Endothelial cell (in vitro differentiated cells): ENCODE measurements around the gene MED1. TPM values are rescaled to one million over a fixed set of nuclear protein-coding genes. Genes with fewer than 3 reads are reported as not detected.

Experiments used
- DNase-seq: peaks from one replicate; pipeline ENCODE4 v3.0.0; 2021; ENCODE audit warnings: low spot score
- H3K27ac Mint-ChIP-seq: one replicate; pipeline ENCODE4 v1.8.0; 2021; ENCODE audit warnings: mixed read lengths, inconsistent platforms; ENCODE audit not compliant: unreplicated experiment
- H3K27me3 Mint-ChIP-seq: one replicate; pipeline ENCODE4 v1.8.0; 2021; ENCODE audit warnings: mild to moderate bottlenecking, moderate library complexity, mixed read lengths, inconsistent platforms; ENCODE audit not compliant: unreplicated experiment
- H3K36me3 Mint-ChIP-seq: one replicate; pipeline ENCODE4 v1.8.0; 2021; ENCODE audit warnings: mild to moderate bottlenecking, low read depth, mixed read lengths, inconsistent platforms; ENCODE audit not compliant: unreplicated experiment
- H3K4me1 Mint-ChIP-seq: one replicate; pipeline ENCODE4 v1.8.0; 2021; ENCODE audit warnings: mild to moderate bottlenecking, mixed read lengths, inconsistent platforms; ENCODE audit not compliant: unreplicated experiment
- H3K4me3 Mint-ChIP-seq: one replicate; pipeline ENCODE4 v1.8.0; 2021; ENCODE audit warnings: mild to moderate bottlenecking, mixed read lengths, inconsistent platforms; ENCODE audit not compliant: unreplicated experiment
- H3K9me3 Mint-ChIP-seq: one replicate; pipeline ENCODE4 v1.8.0; 2021; ENCODE audit warnings: mixed read lengths, inconsistent platforms; ENCODE audit not compliant: unreplicated experiment
- total RNA-seq: library from RNA; stranded (reverse); fragmentation: NEBNext Ultra II Directional; extraction: Animal tissue kit (Norgen Biotek cat#: 25700); gene quantifications from one replicate; pipeline ENCODE4 v1.2.1, GENCODE V29; 2021; ENCODE audit not compliant: unreplicated experiment
- TF ChIP-seq, protein P1 (sequence below): fragments of 200-600 bp; sonication (generic); IDR thresholded peaks from one replicate; pipeline ENCODE4 v1.5.0; 2021; ENCODE audit warnings: antibody characterized with exemption; ENCODE audit not compliant: unreplicated experiment

MED1 gene
- total RNA-seq, 1 donor from 2014 or later: 45.8 TPM

DNA sequence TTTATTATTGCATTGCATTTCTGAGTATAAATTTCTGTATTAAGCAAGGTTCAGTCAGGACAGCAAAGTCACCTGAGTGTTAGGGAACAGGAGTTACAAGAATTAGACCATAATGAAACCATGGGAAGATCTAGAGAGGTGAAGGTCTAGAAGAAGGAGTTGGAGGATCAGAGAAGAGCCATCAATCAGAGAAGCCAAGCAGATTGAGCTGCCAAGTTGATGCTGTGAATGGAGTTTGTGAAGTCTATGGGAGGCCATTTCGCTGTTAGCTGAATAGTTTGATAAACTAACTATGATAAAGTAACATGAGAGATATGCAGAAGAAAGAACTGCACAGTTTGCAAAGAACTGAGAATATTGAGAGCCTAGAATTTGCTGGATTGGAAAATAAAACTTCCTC is 90.0 kb downstream of the MED1 start:
- TF ChIP-seq, protein P1, sequence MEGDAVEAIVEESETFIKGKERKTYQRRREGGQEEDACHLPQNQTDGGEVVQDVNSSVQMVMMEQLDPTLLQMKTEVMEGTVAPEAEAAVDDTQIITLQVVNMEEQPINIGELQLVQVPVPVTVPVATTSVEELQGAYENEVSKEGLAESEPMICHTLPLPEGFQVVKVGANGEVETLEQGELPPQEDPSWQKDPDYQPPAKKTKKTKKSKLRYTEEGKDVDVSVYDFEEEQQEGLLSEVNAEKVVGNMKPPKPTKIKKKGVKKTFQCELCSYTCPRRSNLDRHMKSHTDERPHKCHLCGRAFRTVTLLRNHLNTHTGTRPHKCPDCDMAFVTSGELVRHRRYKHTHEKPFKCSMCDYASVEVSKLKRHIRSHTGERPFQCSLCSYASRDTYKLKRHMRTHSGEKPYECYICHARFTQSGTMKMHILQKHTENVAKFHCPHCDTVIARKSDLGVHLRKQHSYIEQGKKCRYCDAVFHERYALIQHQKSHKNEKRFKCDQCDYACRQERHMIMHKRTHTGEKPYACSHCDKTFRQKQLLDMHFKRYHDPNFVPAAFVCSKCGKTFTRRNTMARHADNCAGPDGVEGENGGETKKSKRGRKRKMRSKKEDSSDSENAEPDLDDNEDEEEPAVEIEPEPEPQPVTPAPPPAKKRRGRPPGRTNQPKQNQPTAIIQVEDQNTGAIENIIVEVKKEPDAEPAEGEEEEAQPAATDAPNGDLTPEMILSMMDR: no peak
- Mint-ChIP-seq H3K9me3 (no peaks in the 10 kb centered on the region), H3K4me3 (no peak overlapping the region), H3K4me1 (peaks cover under 1% of the 10 kb centered on the region), H3K27ac (no peak overlapping the region), H3K27me3 (no peaks in the 10 kb centered on the region), H3K36me3 (no peaks in the 10 kb centered on the region)
- no peak for DNase-seq

DNA sequence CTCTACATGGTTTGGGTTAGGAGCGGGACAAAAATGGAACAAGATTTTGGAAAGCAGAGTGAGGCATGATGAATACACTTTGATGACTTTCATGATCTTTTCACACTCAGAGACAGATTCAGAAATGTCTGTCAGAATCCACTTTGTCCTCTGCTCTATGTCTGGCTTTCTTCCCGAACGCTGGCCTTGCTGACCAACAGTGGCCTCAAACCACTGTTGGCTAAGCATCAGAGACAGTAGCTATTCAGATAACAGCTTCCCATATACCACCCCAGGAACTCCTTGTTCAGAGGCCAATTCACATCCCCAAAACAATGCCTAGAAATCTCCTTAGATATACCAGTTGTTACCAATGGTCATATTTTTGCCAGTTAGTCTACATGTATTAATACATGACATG is 90.5 kb downstream of the MED1 start:
- TF ChIP-seq, protein P1: no peak
- H3K27ac Mint-ChIP-seq: no peak overlapping the region
- H3K4me1 Mint-ChIP-seq: no peaks in the 10 kb centered on the region
- DNase-seq: no peak
- H3K36me3 Mint-ChIP-seq: no peaks in the 10 kb centered on the region
- H3K4me3 Mint-ChIP-seq: no peak overlapping the region
- no peaks in the 10 kb centered on the region for H3K9me3 Mint-ChIP-seq
- no peaks in the 10 kb centered on the region for H3K27me3 Mint-ChIP-seq

DNA sequence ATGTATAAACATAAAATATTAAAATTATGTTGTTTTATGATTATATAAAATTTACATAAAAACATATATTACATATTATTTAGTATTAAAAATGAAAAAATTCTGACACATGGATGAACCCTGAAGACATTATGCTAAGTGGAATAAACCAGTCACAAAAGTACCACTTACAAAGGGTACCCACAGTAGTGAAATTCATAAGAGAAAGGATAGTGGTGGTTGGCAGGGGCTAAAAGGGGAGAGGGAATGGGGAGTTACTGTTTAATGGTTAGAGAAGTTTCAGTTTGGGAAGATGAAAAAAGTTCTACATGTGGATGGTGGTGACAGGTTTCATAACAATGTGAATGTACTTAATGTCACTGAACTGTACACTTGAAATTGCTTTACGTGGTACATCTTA is 91.1 kb downstream of the MED1 start:
- Mint-ChIP-seq H3K27me3 (no peaks in the 10 kb centered on the region), H3K27ac (no peak overlapping the region), H3K9me3 (no peaks in the 10 kb centered on the region), H3K4me1 (no peaks in the 10 kb centered on the region), H3K4me3 (no peak overlapping the region), H3K36me3 (no peaks in the 10 kb centered on the region)
- TF ChIP-seq, protein P1: no peak
- DNase-seq: no peak

DNA sequence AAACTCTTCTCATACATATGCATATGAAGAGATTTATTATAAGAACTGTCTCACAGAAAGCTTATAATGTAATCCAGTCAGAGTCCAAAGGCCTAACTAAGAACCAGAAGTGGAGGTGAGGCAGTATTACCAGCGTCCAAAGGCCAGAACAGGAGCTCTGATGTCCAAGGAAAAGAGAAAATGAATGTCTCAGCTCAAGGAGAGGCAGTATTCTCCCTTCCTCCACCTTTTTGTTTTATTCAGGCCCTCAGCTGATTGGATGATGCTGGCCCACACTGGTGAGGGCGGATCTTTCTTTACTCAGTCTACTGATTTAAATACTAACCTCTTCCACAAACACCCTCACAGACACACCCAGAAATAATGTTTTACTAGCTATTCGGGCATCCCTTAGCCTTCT is 93.1 kb downstream of the MED1 start:
- no peak for DNase-seq
- Mint-ChIP-seq H3K4me1 (no peaks in the 10 kb centered on the region), H3K36me3 (no peaks in the 10 kb centered on the region), H3K27me3 (no peaks in the 10 kb centered on the region), H3K27ac (no peak overlapping the region), H3K4me3 (no peak overlapping the region), H3K9me3 (no peaks in the 10 kb centered on the region)
- TF ChIP-seq, protein P1: no peak

DNA sequence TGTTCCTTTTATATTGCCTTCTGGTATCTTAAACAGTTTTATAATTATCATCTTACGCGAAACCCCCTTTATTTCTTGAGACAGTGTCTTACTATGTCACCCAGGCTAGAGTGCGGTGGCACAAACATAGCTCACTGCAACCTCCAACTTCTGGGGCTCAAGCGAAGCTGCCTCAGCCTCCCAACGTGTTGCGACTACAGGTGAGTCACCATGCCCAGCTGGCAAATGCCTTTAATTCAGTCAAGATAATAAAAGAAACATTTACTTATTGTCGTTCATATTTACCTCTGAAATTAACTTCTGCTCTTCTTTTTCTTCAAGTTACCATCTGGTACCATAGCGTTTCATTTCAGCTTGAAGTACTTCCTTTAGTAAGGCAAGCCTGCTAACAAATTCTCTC is 93.6 kb downstream of the MED1 start:
- TF ChIP-seq, protein P1: no peak
- no peak overlapping the region for H3K27ac Mint-ChIP-seq
- H3K9me3 Mint-ChIP-seq: no peaks in the 10 kb centered on the region
- H3K27me3 Mint-ChIP-seq: no peaks in the 10 kb centered on the region
- H3K36me3 Mint-ChIP-seq: no peaks in the 10 kb centered on the region
- DNase-seq: no peak
- H3K4me1 Mint-ChIP-seq: no peaks in the 10 kb centered on the region
- no peak overlapping the region for H3K4me3 Mint-ChIP-seq

Other genes with a start within 250 kb of the MED1 start
- not detected for gene STAC2, start 225.3 kb downstream of the MED1 start, total RNA-seq
- gene FBXL20, start 49.6 kb downstream of the MED1 start, total RNA-seq: 26.6 TPM
- 63.0 TPM for gene CDK12, start 10.2 kb upstream of the MED1 start, total RNA-seq
- not detected for gene NEUROD2, start 156.7 kb upstream of the MED1 start, total RNA-seq
- not detected for gene PPP1R1B, start 175.7 kb upstream of the MED1 start, total RNA-seq
- gene STARD3, start 185.9 kb upstream of the MED1 start, total RNA-seq: 77.7 TPM
- 1.2 TPM for gene TCAP, start 214.1 kb upstream of the MED1 start, total RNA-seq
- gene PNMT, start 217.2 kb upstream of the MED1 start, total RNA-seq: not detected
- gene PGAP3, start 236.8 kb upstream of the MED1 start, total RNA-seq: 11.2 TPM
- gene ERBB2, start 248.8 kb upstream of the MED1 start, total RNA-seq: 49.0 TPM